ENCODE results near the gene ALX3. TPM values are rescaled to one million over a fixed set of nuclear protein-coding genes. Genes with fewer than 3 reads are reported as not detected.

ALX3 gene
- total and polyA plus RNA-seq, 2 of the 8 experiments (the other 6 are each of a cell fraction or from before 2014, with no cell fraction given) = 0.20 TPM; not detected in 1

GRCh38 chr1:110053552-110054428 lies 16.7 kb downstream of the ALX3 start:
- Histone ChIP-seq H2BK20ac (ENCODE audit: low read length) (no peak overlapping the region), H3K9ac (replicated peaks in 1 of 4; ENCODE audit: extremely low read depth in 1 of 4, low read depth in 3 of 4, low read length in 3 of 4) (no peak overlapping the region), H4K8ac (ENCODE audit: extremely low read depth, insufficient read depth, low read length) (no peak overlapping the region), H4K20me1 (replicated peaks in 1 of 2; ENCODE audit: control insufficient read depth in 1 of 2, insufficient read depth in 2 of 2, low read length in 2 of 2) (peaks cover 3 to 26% of the 10 kb centered on the region in 2 experiments), H3K27me3 (replicated peaks in 1 of 4; ENCODE audit: control insufficient read depth in 3 of 4, extremely low read depth in 1 of 4, insufficient read depth in 3 of 4, low read length in 3 of 4) (no peaks in the 10 kb centered on the region), H2BK120ac (replicated peaks; ENCODE audit: low read depth, low read length) (no peak overlapping the region), H3K4ac (replicated peaks; ENCODE audit: insufficient read length, low read depth, low read length) (no peak overlapping the region), H3K79me2 (ENCODE audit: control insufficient read depth in 1 of 2, insufficient read depth in 2 of 2, low read length in 2 of 2) (no peaks in the 10 kb centered on the region), H2BK12ac (ENCODE audit: low read depth, low read length) (no peak overlapping the region), H3K4me1 (replicated peaks in 1 of 4; ENCODE audit: control insufficient read depth in 3 of 4, insufficient read depth in 4 of 4, low read length in 3 of 4) (no peaks in the 10 kb centered on the region), H3K23ac (ENCODE audit: insufficient read length) (no peak overlapping the region), H3K23me2 (ENCODE audit: low read depth, low read length) (no peaks in the 10 kb centered on the region), H3K18ac (ENCODE audit: extremely low read depth, low read length) (no peak overlapping the region), H3K4me2 (ENCODE audit: insufficient read depth in 1 of 2, low read depth in 2 of 2, low read length in 2 of 2) (no peak overlapping the region), H2AK5ac (ENCODE audit: low read depth, low read length) (no peak overlapping the region), H3K36me3 (ENCODE audit: control insufficient read depth in 2 of 4, insufficient read depth in 4 of 4, low read length in 3 of 4) (peaks cover 43 to 73% (median 67%) of the 10 kb centered on the region in 4 experiments), H2AFZ (ENCODE audit: low read length) (no peak overlapping the region), H3K27ac (ENCODE audit: low read depth, low read length) (no peak overlapping the region), H4K91ac (replicated peaks; ENCODE audit: insufficient read length, low read length) (no peak overlapping the region), H3K79me1 (ENCODE audit: low read depth, low read length) (no peaks in the 10 kb centered on the region; the same call in 1 of the 2 replicates), H3K14ac (ENCODE audit: insufficient read length) (no peak overlapping the region), H3K4me3 (ENCODE audit: extremely low read depth in 1 of 4, insufficient read depth in 2 of 4, low read depth in 3 of 4, low read length in 4 of 4) (no peak overlapping the region), H2BK5ac (ENCODE audit: low read depth, low read length) (no peak overlapping the region), H3K56ac (replicated peaks; ENCODE audit: insufficient read length, low read depth, low read length) (no peak overlapping the region), H2BK15ac (ENCODE audit: low read length) (no peak overlapping the region), H4K5ac (ENCODE audit: insufficient read length, low read depth, low read length) (no peak overlapping the region), H3K9me3 (ENCODE audit: insufficient read depth in 2 of 2, low read depth in 1 of 2, low read length in 1 of 2) (no peaks in the 10 kb centered on the region)
- DNase-seq (ENCODE audit: low read depth in 1 of 2, low spot score in 2 of 2) (peak in 1 of 2 experiments; percentile 97), FAIRE-seq (peak; percentile 65)
- TF ChIP-seq, protein P1, sequence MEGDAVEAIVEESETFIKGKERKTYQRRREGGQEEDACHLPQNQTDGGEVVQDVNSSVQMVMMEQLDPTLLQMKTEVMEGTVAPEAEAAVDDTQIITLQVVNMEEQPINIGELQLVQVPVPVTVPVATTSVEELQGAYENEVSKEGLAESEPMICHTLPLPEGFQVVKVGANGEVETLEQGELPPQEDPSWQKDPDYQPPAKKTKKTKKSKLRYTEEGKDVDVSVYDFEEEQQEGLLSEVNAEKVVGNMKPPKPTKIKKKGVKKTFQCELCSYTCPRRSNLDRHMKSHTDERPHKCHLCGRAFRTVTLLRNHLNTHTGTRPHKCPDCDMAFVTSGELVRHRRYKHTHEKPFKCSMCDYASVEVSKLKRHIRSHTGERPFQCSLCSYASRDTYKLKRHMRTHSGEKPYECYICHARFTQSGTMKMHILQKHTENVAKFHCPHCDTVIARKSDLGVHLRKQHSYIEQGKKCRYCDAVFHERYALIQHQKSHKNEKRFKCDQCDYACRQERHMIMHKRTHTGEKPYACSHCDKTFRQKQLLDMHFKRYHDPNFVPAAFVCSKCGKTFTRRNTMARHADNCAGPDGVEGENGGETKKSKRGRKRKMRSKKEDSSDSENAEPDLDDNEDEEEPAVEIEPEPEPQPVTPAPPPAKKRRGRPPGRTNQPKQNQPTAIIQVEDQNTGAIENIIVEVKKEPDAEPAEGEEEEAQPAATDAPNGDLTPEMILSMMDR (IDR thresholded peaks at IDR 0.05; ENCODE audit: control extremely low read depth in 1 of 3, insufficient read depth in 1 of 3, low read depth in 1 of 3, low read length in 3 of 3) = peak; percentile 87 to 99 (median 99)
- no peak for TF ChIP-seq SIN3A (conservative IDR thresholded peaks at IDR 0.05 in 1 of 2, IDR thresholded peaks at IDR 0.05 in 1 of 2; ENCODE audit: low read depth in 1 of 2, low read length in 2 of 2)
- TF ChIP-seq ZNF274 (IDR thresholded peaks at IDR 0.05; ENCODE audit: borderline replicate concordance, extremely low read depth, low read length) = no peak
- TF ChIP-seq RAD21 (IDR thresholded peaks at IDR 0.05 in 1 of 2, conservative IDR thresholded peaks at IDR 0.05 in 1 of 2; ENCODE audit: low read depth in 2 of 2, low read length in 2 of 2) = peak; percentile 91 to 96
- no peak for TF ChIP-seq EP300 (IDR thresholded peaks at IDR 0.05; ENCODE audit: borderline replicate concordance in 1 of 2, low read depth in 2 of 2, low read length in 2 of 2)
- POLR2A ChIA-PET (ENCODE audit: partially characterized antibody) = interaction anchor here (0.6 to 2.0 kb wide), 5 partner anchors 8 to 405 kb away, joined by 3 to 9 read pairs (median 4); partner anchors contain the start of gene STRIP1
- 86% methylated on average over 16 of the region's 16 CpGs; no CpG with 5 or more reads in 1 of the 2 experiments for WGBS, 2 experiments (ENCODE audit: extremely low coverage in 1 of 2, insufficient coverage in 1 of 2, insufficient read length in 1 of 2, insufficient replicate concordance in 2 of 2, low coverage in 1 of 2, low lambda C conversion rate in 2 of 2, missing lambda C conversion rate in 1 of 2)
- CTCF ChIA-PET (ENCODE audit: partially characterized antibody) = interaction anchor here (0.6 to 40.7 kb wide), 24 partner anchors 13 to 1947 kb away, joined by 3 to 1450 read pairs (median 4); partner anchors contain the start of genes AHCYL1, ALX3, SLC6A17 and STRIP1

All from H1 (cell line).